H1 (cell line): ENCODE results near the gene NAV2. TPM values are rescaled to one million over a fixed set of nuclear protein-coding genes. Genes with fewer than 3 reads are reported as not detected.

Source experiments
- CTCF ChIA-PET: fragments of 300-600 bp; sonication (Branson Sonifier 250); formaldehyde crosslinking; loops from one replicate; lab custom pipeline; 2021; ENCODE audit not compliant: partially characterized antibody; lab: Charles Lee
- POLR2A ChIA-PET: fragments of 300-600 bp; sonication (Branson Sonifier 250); formaldehyde crosslinking; loops from one replicate; lab custom pipeline; 2021; ENCODE audit warnings: inconsistent platforms; ENCODE audit not compliant: partially characterized antibody; lab: Charles Lee
- DNase-seq, 2 experiments: peaks; one replicate each; pipeline versions ENCODE4 v3.0.0 to v3.0.0-alpha.2; 2010 to 2022; ENCODE audit warnings: low spot score in 2 of 2, low read depth in 1 of 2, mixed read lengths in 1 of 2
- FAIRE-seq: peaks from 2 replicates; lab custom pipeline; 2011; peaks lifted over from hg19 to GRCh38; lab: Jason Lieb, UNC
- H2AFZ ChIP-seq: 2 replicates; pipeline ENCODE4 v1.8.1; 2012; ENCODE audit warnings: low read length, inconsistent platforms
- H2AK5ac ChIP-seq: 2 replicates; pipeline ENCODE4 v1.6.1; 2013; ENCODE audit warnings: low read depth, low read length
- H2BK120ac ChIP-seq: replicated peaks from 2 replicates; pipeline ENCODE3; 2013; ENCODE audit warnings: low read depth, low read length, inconsistent platforms
- H2BK12ac ChIP-seq: 2 replicates; pipeline ENCODE4 v1.6.1; 2013; ENCODE audit warnings: low read depth, low read length
- H2BK15ac ChIP-seq: 2 replicates; pipeline ENCODE4 v1.6.1; 2013; ENCODE audit warnings: low read length
- H2BK20ac ChIP-seq: 2 replicates; pipeline ENCODE4 v1.6.1; 2013; ENCODE audit warnings: low read length
- H2BK5ac ChIP-seq: 2 replicates; pipeline ENCODE4 v1.6.1; 2013; ENCODE audit warnings: low read depth, low read length
- H3K14ac ChIP-seq: 2 replicates; pipeline ENCODE4 v1.6.1; 2013; ENCODE audit warnings: inconsistent platforms; ENCODE audit not compliant: insufficient read length
- H3K18ac ChIP-seq: 2 replicates; pipeline ENCODE4 v1.6.1; 2013; ENCODE audit warnings: low read length; ENCODE audit errors: extremely low read depth
- H3K23ac ChIP-seq: 2 replicates; pipeline ENCODE4 v1.6.1; 2013; ENCODE audit warnings: inconsistent platforms; ENCODE audit not compliant: insufficient read length
- H3K23me2 ChIP-seq: 2 replicates; pipeline ENCODE4 v1.6.1; 2013; ENCODE audit warnings: low read depth, low read length
- H3K27ac ChIP-seq: 2 replicates; pipeline ENCODE4 v1.6.1; 2011; ENCODE audit warnings: low read depth, low read length, inconsistent platforms
- H3K27me3 ChIP-seq, 4 experiments: replicated peaks in 1 of 4; 1 replicate in 1 of 4; 2 replicates in 3 of 4; pipeline versions ENCODE4 v1.6.1 to v1.8.1; 2011 to 2013; ENCODE audit warnings: low read length in 3 of 4, mild to moderate bottlenecking in 3 of 4, inconsistent platforms in 2 of 4, mixed read lengths in 2 of 4, moderate library complexity in 1 of 4; ENCODE audit not compliant: control insufficient read depth in 3 of 4, insufficient read depth in 3 of 4; ENCODE audit errors: extremely low read depth in 1 of 4
- H3K36me3 ChIP-seq, 4 experiments: 2 replicates each; pipeline versions ENCODE4 v1.6.1 to v1.8.1; 2011 to 2013; ENCODE audit warnings: mild to moderate bottlenecking in 4 of 4, low read length in 3 of 4, moderate library complexity in 2 of 4, control low read depth in 1 of 4, inconsistent platforms in 1 of 4; ENCODE audit not compliant: insufficient read depth in 4 of 4, control insufficient read depth in 2 of 4
- H3K4ac ChIP-seq: replicated peaks from 2 replicates; pipeline ENCODE3; 2013; ENCODE audit warnings: low read length, low read depth, mixed read lengths, inconsistent platforms; ENCODE audit not compliant: insufficient read length
- H3K4me1 ChIP-seq, 4 experiments: replicated peaks in 1 of 4; 1 replicate in 1 of 4; 2 replicates in 3 of 4; pipeline versions ENCODE4 v1.6.1 to v1.8.1; 2011 to 2013; ENCODE audit warnings: low read length in 3 of 4, inconsistent platforms in 2 of 4, mixed read lengths in 1 of 4; ENCODE audit not compliant: insufficient read depth in 4 of 4, control insufficient read depth in 3 of 4
- H3K4me2 ChIP-seq, 2 experiments: 2 replicates each; pipeline versions ENCODE4 v1.6.1 to v1.8.1; 2011 to 2013; ENCODE audit warnings: low read depth in 2 of 2, low read length in 2 of 2, control low read depth in 1 of 2, inconsistent platforms in 1 of 2, mild to moderate bottlenecking in 1 of 2; ENCODE audit not compliant: insufficient read depth in 1 of 2
- H3K4me3 ChIP-seq, 4 experiments: fragments of 200-600, 300-600 bp in 1 of 4; sonication (generic), shearing (Covaris generic), sonication (Bioruptor Twin) in 1 of 4; 2 replicates each; pipeline versions ENCODE4 v1.5.1 to v1.8.1; 2011 to 2016; ENCODE audit warnings: low read length in 4 of 4, low read depth in 3 of 4, control low read depth in 2 of 4, inconsistent platforms in 2 of 4, mild to moderate bottlenecking in 2 of 4, mixed read lengths in 1 of 4, moderate library complexity in 1 of 4; ENCODE audit not compliant: insufficient read depth in 2 of 4; ENCODE audit errors: extremely low read depth in 1 of 4
- H3K56ac ChIP-seq: replicated peaks from 2 replicates; pipeline ENCODE3; 2013; ENCODE audit warnings: low read depth, mild to moderate bottlenecking, mixed read lengths, low read length, inconsistent platforms; ENCODE audit not compliant: insufficient read length
- H3K79me1 ChIP-seq: 2 replicates; pipeline ENCODE4 v1.6.1; 2013; ENCODE audit warnings: low read depth, low read length, control low read depth
- H3K79me2 ChIP-seq, 2 experiments: 2 replicates each; pipeline versions ENCODE4 v1.6.1 to v1.8.1; 2012 to 2013; ENCODE audit warnings: low read length in 2 of 2, mild to moderate bottlenecking in 2 of 2, inconsistent platforms in 1 of 2; ENCODE audit not compliant: insufficient read depth in 2 of 2, control insufficient read depth in 1 of 2
- H3K9ac ChIP-seq, 4 experiments: replicated peaks in 1 of 4; 1 replicate in 1 of 4; 2 replicates in 3 of 4; pipeline versions ENCODE4 v1.6.1 to v1.8.1; 2011 to 2013; ENCODE audit warnings: low read depth in 3 of 4, low read length in 3 of 4, control low read depth in 2 of 4, mild to moderate bottlenecking in 2 of 4, moderate library complexity in 2 of 4, inconsistent platforms in 1 of 4; ENCODE audit errors: extremely low read depth in 1 of 4
- H3K9me3 ChIP-seq, 2 experiments: 2 replicates each; pipeline versions ENCODE4 v1.6.1 to v1.8.1; 2012 to 2013; ENCODE audit warnings: mild to moderate bottlenecking in 2 of 2, moderate library complexity in 2 of 2, control low read depth in 1 of 2, inconsistent platforms in 1 of 2, low read depth in 1 of 2, low read length in 1 of 2, mixed read lengths in 1 of 2; ENCODE audit not compliant: insufficient read depth in 2 of 2
- H4K20me1 ChIP-seq, 2 experiments: replicated peaks in 1 of 2; 2 replicates each; pipeline versions ENCODE3 to v1.8.1; 2011 to 2013; ENCODE audit warnings: inconsistent platforms in 2 of 2, low read length in 2 of 2, mild to moderate bottlenecking in 1 of 2; ENCODE audit not compliant: insufficient read depth in 2 of 2, control insufficient read depth in 1 of 2
- H4K5ac ChIP-seq: 2 replicates; pipeline ENCODE4 v1.6.1; 2013; ENCODE audit warnings: low read length, low read depth, mixed read lengths, inconsistent platforms; ENCODE audit not compliant: insufficient read length
- H4K8ac ChIP-seq: 2 replicates; pipeline ENCODE4 v1.8.0; 2013; ENCODE audit warnings: mild to moderate bottlenecking, moderate library complexity, low read length, inconsistent platforms; ENCODE audit not compliant: insufficient read depth; ENCODE audit errors: extremely low read depth
- H4K91ac ChIP-seq: replicated peaks from 2 replicates; pipeline ENCODE3; 2013; ENCODE audit warnings: low read length, mixed read lengths, inconsistent platforms; ENCODE audit not compliant: insufficient read length
- EP300 ChIP-seq, 2 experiments: IDR thresholded peaks; 1 replicate in 1 of 2; 2 replicates in 1 of 2; pipeline ENCODE4 v1.6.1; 2011 to 2012; ENCODE audit warnings: low read depth in 2 of 2, low read length in 2 of 2, mild to moderate bottlenecking in 2 of 2, borderline replicate concordance in 1 of 2, inconsistent platforms in 1 of 2, moderate library complexity in 1 of 2
- MAX ChIP-seq: IDR thresholded peaks from 2 replicates; pipeline ENCODE4 v1.6.1; 2012; ENCODE audit warnings: inconsistent platforms
- POU5F1 ChIP-seq: IDR thresholded peaks from 2 replicates; pipeline ENCODE4 v1.6.1; 2011; ENCODE audit warnings: low read depth, mild to moderate bottlenecking, low read length, moderate library complexity
- SIN3A ChIP-seq, 2 experiments: IDR thresholded peaks in 1 of 2; conservative IDR thresholded peaks in 1 of 2; 2 replicates each; pipeline ENCODE4 v1.6.1; 2011 to 2012; ENCODE audit warnings: low read length in 2 of 2, improper control_type of control experiment in 1 of 2, low read depth in 1 of 2, mild to moderate bottlenecking in 1 of 2
- WGBS, 2 experiments: shearing (Covaris generic) in 1 of 2; methylation state at CpG; one replicate each; pipeline versions ENCODE4 v1.1.6 to v1.1.7; 2013 to 2015; ENCODE audit warnings: low lambda C conversion rate in 2 of 2, mixed read lengths in 2 of 2, inconsistent platforms in 1 of 2, low coverage in 1 of 2, missing lambda C conversion rate in 1 of 2; ENCODE audit not compliant: insufficient replicate concordance in 2 of 2, insufficient coverage in 1 of 2, insufficient read length in 1 of 2; ENCODE audit errors: extremely low coverage in 1 of 2, missing lambda C conversion rate in 1 of 2; 5-methylcytosine and 5-hydroxymethylcytosine counted together
- polyA plus RNA-seq, 7 experiments: library from polyadenylated mRNA; depleted of rRNA in 3 of 7; stranded (reverse) in 5 of 7; unstranded in 2 of 7; fragments of >200 nt in 5 of 7; fragments of 200-250 nt in 2 of 7; gene quantifications; 1 replicate in 5 of 7; 2 replicates in 1 of 7; 4 replicates in 1 of 7; pipeline versions ENCODE4 v1.2.1 to v1.2.3, GENCODE V29; 2011 to 2013; ENCODE audit warnings: missing spikeins in 2 of 7, mixed read lengths in 2 of 7
- total RNA-seq: library from RNA; stranded (reverse); fragmentation: NEBNext Ultra II Directional; extraction: Animal tissue kit (Norgen Biotek cat#: 25700); gene quantifications from 2 replicates; pipeline ENCODE4 v1.2.1, GENCODE V29; 2021

NAV2 gene
- total and polyA plus RNA-seq, 2 of the 8 experiments (the other 6 are each of a cell fraction or from before 2014, with no cell fraction given), result 35.6 to 73.6 TPM

GRCh38 chr11:20055312-20055711, 342.7 kb downstream of the NAV2 start:
- Histone ChIP-seq H3K18ac (no peak overlapping the region), H4K5ac (no peak overlapping the region), H2AFZ (no peak overlapping the region), H3K4me3 (no peak overlapping the region), H3K9me3 (no peaks in the 10 kb centered on the region), H2AK5ac (no peak overlapping the region), H2BK5ac (no peak overlapping the region), H4K8ac (no peak overlapping the region), H3K79me1 (no peaks in the 10 kb centered on the region; the same call in 1 of the 2 replicates), H3K36me3 (peaks cover 26 to 87% (median 62%) of the 10 kb centered on the region in 4 experiments), H3K27me3 (no peaks in the 10 kb centered on the region), H3K14ac (no peak overlapping the region), H3K9ac (no peak overlapping the region), H3K79me2 (no peaks in the 10 kb centered on the region), H3K56ac (no peak overlapping the region), H3K4ac (no peak overlapping the region), H4K91ac (no peak overlapping the region), H2BK12ac (no peak overlapping the region), H3K23ac (no peak overlapping the region), H3K27ac (no peak overlapping the region), H3K4me1 (peaks cover 6 to 10% (median 9%) of the 10 kb centered on the region in 4 experiments), H3K23me2 (no peaks in the 10 kb centered on the region), H4K20me1 (peaks cover 2 to 4% of the 10 kb centered on the region in 2 experiments), H2BK120ac (no peak overlapping the region), H2BK15ac (no peak overlapping the region), H3K4me2 (no peak overlapping the region), H2BK20ac (no peak overlapping the region)
- CTCF ChIA-PET, result interaction anchor here (0.8 to 5.6 kb wide), 17 partner anchors 9 to 254 kb away, joined by 3 to 28 read pairs (median 4); no protein-coding TSS in a partner anchor
- TF ChIP-seq EP300 (IDR thresholded peaks at IDR 0.05; ENCODE audit: borderline replicate concordance in 1 of 2, low read depth in 2 of 2, low read length in 2 of 2) (no peak), SIN3A (conservative IDR thresholded peaks at IDR 0.05 in 1 of 2, IDR thresholded peaks at IDR 0.05 in 1 of 2; ENCODE audit: low read depth in 1 of 2, low read length in 2 of 2) (no peak), POU5F1 (no peak), MAX (no peak)
- 82% methylated on average over 2 of the region's 2 CpGs; no CpG with 5 or more reads in 1 of the 2 experiments for WGBS, 2 experiments
- POLR2A ChIA-PET, result interaction anchor here (0.8 kb wide), 1 partner anchor 26 kb away, joined by 3 read pairs; no protein-coding TSS in a partner anchor
- DNase-seq (no peak), FAIRE-seq (no peak)
